H1 (cell line): ENCODE results near the gene FOXO6. TPM values are rescaled to one million over a fixed set of nuclear protein-coding genes. Genes with fewer than 3 reads are reported as not detected.

ENCODE experiments used
- CTCF ChIA-PET: fragments of 300-600 bp; sonication (Branson Sonifier 250); formaldehyde crosslinking; loops from one replicate; lab custom pipeline; 2021; ENCODE audit not compliant: partially characterized antibody; lab: Charles Lee
- POLR2A ChIA-PET: fragments of 300-600 bp; sonication (Branson Sonifier 250); formaldehyde crosslinking; loops from one replicate; lab custom pipeline; 2021; ENCODE audit warnings: inconsistent platforms; ENCODE audit not compliant: partially characterized antibody; lab: Charles Lee
- DNase-seq, 2 experiments: peaks; one replicate each; pipeline versions ENCODE4 v3.0.0 to v3.0.0-alpha.2; 2010 to 2022; ENCODE audit warnings: low spot score in 2 of 2, low read depth in 1 of 2, mixed read lengths in 1 of 2
- FAIRE-seq: peaks from 2 replicates; lab custom pipeline; 2011; peaks lifted over from hg19 to GRCh38; lab: Jason Lieb, UNC
- H2AFZ ChIP-seq: 2 replicates; pipeline ENCODE4 v1.8.1; 2012; ENCODE audit warnings: low read length, inconsistent platforms
- H2AK5ac ChIP-seq: 2 replicates; pipeline ENCODE4 v1.6.1; 2013; ENCODE audit warnings: low read depth, low read length
- H2BK120ac ChIP-seq: replicated peaks from 2 replicates; pipeline ENCODE3; 2013; ENCODE audit warnings: low read depth, low read length, inconsistent platforms
- H2BK12ac ChIP-seq: 2 replicates; pipeline ENCODE4 v1.6.1; 2013; ENCODE audit warnings: low read depth, low read length
- H2BK15ac ChIP-seq: 2 replicates; pipeline ENCODE4 v1.6.1; 2013; ENCODE audit warnings: low read length
- H2BK20ac ChIP-seq: 2 replicates; pipeline ENCODE4 v1.6.1; 2013; ENCODE audit warnings: low read length
- H2BK5ac ChIP-seq: 2 replicates; pipeline ENCODE4 v1.6.1; 2013; ENCODE audit warnings: low read depth, low read length
- H3K14ac ChIP-seq: 2 replicates; pipeline ENCODE4 v1.6.1; 2013; ENCODE audit warnings: inconsistent platforms; ENCODE audit not compliant: insufficient read length
- H3K18ac ChIP-seq: 2 replicates; pipeline ENCODE4 v1.6.1; 2013; ENCODE audit warnings: low read length; ENCODE audit errors: extremely low read depth
- H3K23ac ChIP-seq: 2 replicates; pipeline ENCODE4 v1.6.1; 2013; ENCODE audit warnings: inconsistent platforms; ENCODE audit not compliant: insufficient read length
- H3K23me2 ChIP-seq: 2 replicates; pipeline ENCODE4 v1.6.1; 2013; ENCODE audit warnings: low read depth, low read length
- H3K27ac ChIP-seq: 2 replicates; pipeline ENCODE4 v1.6.1; 2011; ENCODE audit warnings: low read depth, low read length, inconsistent platforms
- H3K27me3 ChIP-seq, 4 experiments: replicated peaks in 1 of 4; 1 replicate in 1 of 4; 2 replicates in 3 of 4; pipeline versions ENCODE4 v1.6.1 to v1.8.1; 2011 to 2013; ENCODE audit warnings: low read length in 3 of 4, mild to moderate bottlenecking in 3 of 4, inconsistent platforms in 2 of 4, mixed read lengths in 2 of 4, moderate library complexity in 1 of 4; ENCODE audit not compliant: control insufficient read depth in 3 of 4, insufficient read depth in 3 of 4; ENCODE audit errors: extremely low read depth in 1 of 4
- H3K36me3 ChIP-seq, 4 experiments: 2 replicates each; pipeline versions ENCODE4 v1.6.1 to v1.8.1; 2011 to 2013; ENCODE audit warnings: mild to moderate bottlenecking in 4 of 4, low read length in 3 of 4, moderate library complexity in 2 of 4, control low read depth in 1 of 4, inconsistent platforms in 1 of 4; ENCODE audit not compliant: insufficient read depth in 4 of 4, control insufficient read depth in 2 of 4
- H3K4ac ChIP-seq: replicated peaks from 2 replicates; pipeline ENCODE3; 2013; ENCODE audit warnings: low read length, low read depth, mixed read lengths, inconsistent platforms; ENCODE audit not compliant: insufficient read length
- H3K4me1 ChIP-seq, 4 experiments: replicated peaks in 1 of 4; 1 replicate in 1 of 4; 2 replicates in 3 of 4; pipeline versions ENCODE4 v1.6.1 to v1.8.1; 2011 to 2013; ENCODE audit warnings: low read length in 3 of 4, inconsistent platforms in 2 of 4, mixed read lengths in 1 of 4; ENCODE audit not compliant: insufficient read depth in 4 of 4, control insufficient read depth in 3 of 4
- H3K4me2 ChIP-seq, 2 experiments: 2 replicates each; pipeline versions ENCODE4 v1.6.1 to v1.8.1; 2011 to 2013; ENCODE audit warnings: low read depth in 2 of 2, low read length in 2 of 2, control low read depth in 1 of 2, inconsistent platforms in 1 of 2, mild to moderate bottlenecking in 1 of 2; ENCODE audit not compliant: insufficient read depth in 1 of 2
- H3K4me3 ChIP-seq, 4 experiments: fragments of 200-600, 300-600 bp in 1 of 4; sonication (generic), shearing (Covaris generic), sonication (Bioruptor Twin) in 1 of 4; 2 replicates each; pipeline versions ENCODE4 v1.5.1 to v1.8.1; 2011 to 2016; ENCODE audit warnings: low read length in 4 of 4, low read depth in 3 of 4, control low read depth in 2 of 4, inconsistent platforms in 2 of 4, mild to moderate bottlenecking in 2 of 4, mixed read lengths in 1 of 4, moderate library complexity in 1 of 4; ENCODE audit not compliant: insufficient read depth in 2 of 4; ENCODE audit errors: extremely low read depth in 1 of 4
- H3K56ac ChIP-seq: replicated peaks from 2 replicates; pipeline ENCODE3; 2013; ENCODE audit warnings: low read depth, mild to moderate bottlenecking, mixed read lengths, low read length, inconsistent platforms; ENCODE audit not compliant: insufficient read length
- H3K79me1 ChIP-seq: 2 replicates; pipeline ENCODE4 v1.6.1; 2013; ENCODE audit warnings: low read depth, low read length, control low read depth
- H3K79me2 ChIP-seq, 2 experiments: 2 replicates each; pipeline versions ENCODE4 v1.6.1 to v1.8.1; 2012 to 2013; ENCODE audit warnings: low read length in 2 of 2, mild to moderate bottlenecking in 2 of 2, inconsistent platforms in 1 of 2; ENCODE audit not compliant: insufficient read depth in 2 of 2, control insufficient read depth in 1 of 2
- H3K9ac ChIP-seq, 4 experiments: replicated peaks in 1 of 4; 1 replicate in 1 of 4; 2 replicates in 3 of 4; pipeline versions ENCODE4 v1.6.1 to v1.8.1; 2011 to 2013; ENCODE audit warnings: low read depth in 3 of 4, low read length in 3 of 4, control low read depth in 2 of 4, mild to moderate bottlenecking in 2 of 4, moderate library complexity in 2 of 4, inconsistent platforms in 1 of 4; ENCODE audit errors: extremely low read depth in 1 of 4
- H3K9me3 ChIP-seq, 2 experiments: 2 replicates each; pipeline versions ENCODE4 v1.6.1 to v1.8.1; 2012 to 2013; ENCODE audit warnings: mild to moderate bottlenecking in 2 of 2, moderate library complexity in 2 of 2, control low read depth in 1 of 2, inconsistent platforms in 1 of 2, low read depth in 1 of 2, low read length in 1 of 2, mixed read lengths in 1 of 2; ENCODE audit not compliant: insufficient read depth in 2 of 2
- H4K20me1 ChIP-seq, 2 experiments: replicated peaks in 1 of 2; 2 replicates each; pipeline versions ENCODE3 to v1.8.1; 2011 to 2013; ENCODE audit warnings: inconsistent platforms in 2 of 2, low read length in 2 of 2, mild to moderate bottlenecking in 1 of 2; ENCODE audit not compliant: insufficient read depth in 2 of 2, control insufficient read depth in 1 of 2
- H4K5ac ChIP-seq: 2 replicates; pipeline ENCODE4 v1.6.1; 2013; ENCODE audit warnings: low read length, low read depth, mixed read lengths, inconsistent platforms; ENCODE audit not compliant: insufficient read length
- H4K8ac ChIP-seq: 2 replicates; pipeline ENCODE4 v1.8.0; 2013; ENCODE audit warnings: mild to moderate bottlenecking, moderate library complexity, low read length, inconsistent platforms; ENCODE audit not compliant: insufficient read depth; ENCODE audit errors: extremely low read depth
- H4K91ac ChIP-seq: replicated peaks from 2 replicates; pipeline ENCODE3; 2013; ENCODE audit warnings: low read length, mixed read lengths, inconsistent platforms; ENCODE audit not compliant: insufficient read length
- ASH2L ChIP-seq: fragments of 200-600, 300-600 bp; sonication (generic); IDR thresholded peaks from one replicate; pipeline ENCODE4 v1.7.1; 2017; ENCODE audit warnings: low read length
- BACH1 ChIP-seq: IDR thresholded peaks from 2 replicates; pipeline ENCODE4 v1.6.1; 2012; ENCODE audit warnings: low read length, improper control_type of control experiment
- BCL11A ChIP-seq, 2 experiments: IDR thresholded peaks; one replicate each; pipeline ENCODE4 v1.6.1; 2011; ENCODE audit warnings: low read depth in 2 of 2, low read length in 2 of 2, mild to moderate bottlenecking in 2 of 2
- CHD2 ChIP-seq: IDR thresholded peaks from 2 replicates; pipeline ENCODE4 v1.6.1; 2012; ENCODE audit warnings: low read length, improper control_type of control experiment
- PHF8 ChIP-seq: fragments of 200-600 bp; sonication (generic); conservative IDR thresholded peaks from 2 replicates; pipeline ENCODE4 v1.7.1; 2012; ENCODE audit warnings: low read depth, mild to moderate bottlenecking, inconsistent platforms, low read length, moderate library complexity
- POLR2A ChIP-seq, 2 experiments: IDR thresholded peaks; 1 replicate in 1 of 2; 2 replicates in 1 of 2; pipeline ENCODE4 v1.6.1; 2011; ENCODE audit warnings: low read depth in 2 of 2, low read length in 2 of 2, mild to moderate bottlenecking in 2 of 2; ENCODE audit errors: control extremely low read depth in 1 of 2
- TCF12 ChIP-seq: IDR thresholded peaks from 2 replicates; pipeline ENCODE4 v1.6.1; 2011; ENCODE audit warnings: low read depth, mild to moderate bottlenecking, low read length
- WGBS, 2 experiments: shearing (Covaris generic) in 1 of 2; methylation state at CpG; one replicate each; pipeline versions ENCODE4 v1.1.6 to v1.1.7; 2013 to 2015; ENCODE audit warnings: low lambda C conversion rate in 2 of 2, mixed read lengths in 2 of 2, inconsistent platforms in 1 of 2, low coverage in 1 of 2, missing lambda C conversion rate in 1 of 2; ENCODE audit not compliant: insufficient replicate concordance in 2 of 2, insufficient coverage in 1 of 2, insufficient read length in 1 of 2; ENCODE audit errors: extremely low coverage in 1 of 2, missing lambda C conversion rate in 1 of 2; 5-methylcytosine and 5-hydroxymethylcytosine counted together
- polyA plus RNA-seq, 7 experiments: library from polyadenylated mRNA; depleted of rRNA in 3 of 7; stranded (reverse) in 5 of 7; unstranded in 2 of 7; fragments of >200 nt in 5 of 7; fragments of 200-250 nt in 2 of 7; gene quantifications; 1 replicate in 5 of 7; 2 replicates in 1 of 7; 4 replicates in 1 of 7; pipeline versions ENCODE4 v1.2.1 to v1.2.3, GENCODE V29; 2011 to 2013; ENCODE audit warnings: missing spikeins in 2 of 7, mixed read lengths in 2 of 7
- total RNA-seq: library from RNA; stranded (reverse); fragmentation: NEBNext Ultra II Directional; extraction: Animal tissue kit (Norgen Biotek cat#: 25700); gene quantifications from 2 replicates; pipeline ENCODE4 v1.2.1, GENCODE V29; 2021

FOXO6 gene
- total and polyA plus RNA-seq, 2 of the 8 experiments (the other 6 are each of a cell fraction or from before 2014, with no cell fraction given), result 0.59 to 3.0 TPM

- CTCF ChIA-PET, result interaction anchor here (0.9 to 16.3 kb wide), 15 partner anchors 15 to 281 kb away, joined by 3 to 336 read pairs (median 5); partner anchors contain the start of gene FOXO6
- WGBS, 2 experiments, result 84% methylated on average over 5 of the region's 5 CpGs; no CpG with 5 or more reads in 1 of the 2 experiments
- FAIRE-seq, result no peak
Observed at GRCh38 chr1:41416081-41416480, 54.8 kb downstream of the FOXO6 start.

More at GRCh38 chr1:41416081-41416480, 54.8 kb downstream of the FOXO6 start:
- no peak overlapping the region for H4K5ac ChIP-seq
- POLR2A ChIA-PET, result interaction anchor here (0.9 to 1.3 kb wide), 4 partner anchors 17 to 122 kb away, joined by 3 read pairs; no protein-coding TSS in a partner anchor
- no peak overlapping the region for H2BK120ac ChIP-seq
- no peaks in the 10 kb centered on the region for H3K79me2 ChIP-seq
- H2BK5ac ChIP-seq, result no peak overlapping the region
- H3K56ac ChIP-seq, result no peak overlapping the region
- H3K4me2 ChIP-seq, result no peak overlapping the region
- DNase-seq, result no peak
- no peak overlapping the region for H3K4me3 ChIP-seq
- no peaks in the 10 kb centered on the region for H3K23me2 ChIP-seq
- no peak overlapping the region for H3K18ac ChIP-seq
- H2BK12ac ChIP-seq, result no peak overlapping the region
- no peak overlapping the region; the same call in 1 of the 2 replicates for H4K8ac ChIP-seq
- H3K27ac ChIP-seq, result no peak overlapping the region
- H3K36me3 ChIP-seq, result no peaks in the 10 kb centered on the region
- no peak overlapping the region for H2AK5ac ChIP-seq
- no peak overlapping the region for H3K14ac ChIP-seq
- no peaks in the 10 kb centered on the region for H4K20me1 ChIP-seq
- peaks cover 0 to 2% (median 0%) of the 10 kb centered on the region in 4 experiments; a peak in 1 of 7 replicates for H3K27me3 ChIP-seq
- no peak for TF ChIP-seq POLR2A (IDR thresholded peaks at IDR 0.05; ENCODE audit: control extremely low read depth in 1 of 2, low read depth in 2 of 2, low read length in 2 of 2)
- no peak for TF ChIP-seq TCF12
- no peak for TF ChIP-seq CHD2
- TF ChIP-seq BACH1, result no peak
- TF ChIP-seq PHF8, result no peak
- no peak for TF ChIP-seq ASH2L
- TF ChIP-seq BCL11A (IDR thresholded peaks at IDR 0.05; ENCODE audit: low read depth in 2 of 2, low read length in 2 of 2), result no peak
- no peak overlapping the region for H3K4ac ChIP-seq
- no peak overlapping the region for H3K23ac ChIP-seq
- H2AFZ ChIP-seq, result no peak overlapping the region
- no peaks in the 10 kb centered on the region for H3K79me1 ChIP-seq
- peaks cover 0 to 7% (median 1%) of the 10 kb centered on the region in 4 experiments; a peak in 2 of 7 replicates for H3K4me1 ChIP-seq
- H2BK20ac ChIP-seq, result no peak overlapping the region
- no peak overlapping the region for H3K9ac ChIP-seq
- H2BK15ac ChIP-seq, result no peak overlapping the region
- no peaks in the 10 kb centered on the region for H3K9me3 ChIP-seq
- H4K91ac ChIP-seq, result no peak overlapping the region
